Activated CD4-positive, alpha-beta T cell treated with anti-CD3 and anti-CD28 coated beads, Interleukin-2, amount 50 U/mL, for 48 hours (primary cell): ENCODE measurements around the gene MCRS1.
A peak's percentile ranks its signal among the peaks of the same experiment; 100 is the strongest.

Experiments used
- DNase-seq, 2 experiments: peaks; one replicate each; pipeline ENCODE4 v3.0.0-alpha.2; 2020

The MCRS1 gene

DNA sequence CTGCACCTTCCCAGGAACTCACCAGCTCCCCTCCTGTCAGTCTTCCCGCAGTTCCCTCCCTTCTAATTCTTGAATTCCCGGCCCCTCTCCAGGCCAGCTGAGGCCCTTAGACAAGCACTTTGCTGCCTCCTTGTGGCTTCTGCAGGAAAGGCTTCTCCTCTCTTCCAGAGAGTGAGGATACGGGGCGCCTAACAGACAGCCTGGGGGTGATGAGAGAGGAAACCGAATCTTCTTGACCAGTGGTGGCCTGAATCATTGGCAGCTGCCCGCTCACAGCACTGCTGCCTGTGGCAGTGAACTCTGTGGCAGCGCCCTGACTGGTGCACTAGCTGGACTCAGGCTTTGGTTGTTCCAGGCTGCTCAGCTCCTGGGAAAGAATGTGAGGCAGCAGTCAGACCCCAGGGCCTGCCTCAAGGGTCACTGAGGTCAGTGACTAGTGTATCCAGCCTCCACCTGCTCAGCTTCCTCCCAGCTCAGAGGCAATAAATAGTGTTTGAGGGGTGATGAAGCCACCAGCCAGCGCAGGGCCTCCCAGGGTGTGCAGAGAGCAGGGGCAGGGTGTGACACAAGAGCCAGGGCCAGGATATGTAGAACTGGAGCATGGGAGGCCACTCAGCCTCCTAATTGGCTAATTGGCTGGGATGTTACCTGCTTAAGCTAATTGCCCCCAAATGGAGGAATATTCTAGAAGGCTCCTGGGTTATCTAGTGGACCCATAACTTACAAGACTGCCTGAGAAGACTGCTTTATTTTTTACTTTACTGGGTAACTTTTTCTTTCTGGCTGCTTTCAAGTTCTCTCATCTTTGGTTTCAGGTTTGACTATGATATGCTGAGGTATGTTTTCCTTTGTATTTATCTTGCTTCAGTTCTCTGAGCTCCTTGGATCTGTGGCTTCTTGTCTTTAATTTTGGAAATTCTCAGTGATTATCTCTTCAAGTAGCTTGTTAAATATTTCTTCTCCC, 12.9 kb upstream of the MCRS1 start:
- peak; percentile 58 to 62 for DNase-seq

DNA sequence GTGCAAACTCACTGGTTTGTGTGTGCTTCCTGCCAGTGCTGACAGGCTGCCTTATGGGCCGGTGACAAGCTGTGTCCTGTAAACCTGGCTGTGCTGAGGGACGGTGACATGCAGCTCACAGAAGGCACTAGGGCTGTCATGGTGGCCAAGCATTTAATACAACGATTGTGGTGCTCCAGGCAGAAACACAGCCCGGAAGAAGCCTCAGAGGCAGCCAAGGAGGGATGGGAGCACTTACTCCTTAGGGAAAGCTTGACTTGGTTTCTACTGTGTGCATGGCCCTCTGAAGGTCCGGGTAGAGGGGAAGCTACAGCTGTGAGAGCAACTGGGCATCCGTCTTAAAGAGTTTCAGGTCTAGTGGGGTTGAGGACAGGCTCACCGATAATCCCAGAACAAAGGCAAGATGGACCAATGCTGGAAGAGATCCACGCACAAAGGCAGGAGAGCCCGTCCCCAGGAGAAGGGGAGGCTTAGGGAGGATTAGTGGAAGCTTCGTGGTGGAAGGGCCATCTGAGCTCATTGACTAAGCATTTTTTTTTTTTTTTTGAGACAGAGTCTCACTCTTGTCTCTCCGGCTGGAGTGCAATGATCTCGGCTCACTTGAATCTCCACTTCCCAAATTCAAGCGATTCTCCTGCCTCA, 10.7 kb upstream of the MCRS1 start:
- no peak for DNase-seq

DNA sequence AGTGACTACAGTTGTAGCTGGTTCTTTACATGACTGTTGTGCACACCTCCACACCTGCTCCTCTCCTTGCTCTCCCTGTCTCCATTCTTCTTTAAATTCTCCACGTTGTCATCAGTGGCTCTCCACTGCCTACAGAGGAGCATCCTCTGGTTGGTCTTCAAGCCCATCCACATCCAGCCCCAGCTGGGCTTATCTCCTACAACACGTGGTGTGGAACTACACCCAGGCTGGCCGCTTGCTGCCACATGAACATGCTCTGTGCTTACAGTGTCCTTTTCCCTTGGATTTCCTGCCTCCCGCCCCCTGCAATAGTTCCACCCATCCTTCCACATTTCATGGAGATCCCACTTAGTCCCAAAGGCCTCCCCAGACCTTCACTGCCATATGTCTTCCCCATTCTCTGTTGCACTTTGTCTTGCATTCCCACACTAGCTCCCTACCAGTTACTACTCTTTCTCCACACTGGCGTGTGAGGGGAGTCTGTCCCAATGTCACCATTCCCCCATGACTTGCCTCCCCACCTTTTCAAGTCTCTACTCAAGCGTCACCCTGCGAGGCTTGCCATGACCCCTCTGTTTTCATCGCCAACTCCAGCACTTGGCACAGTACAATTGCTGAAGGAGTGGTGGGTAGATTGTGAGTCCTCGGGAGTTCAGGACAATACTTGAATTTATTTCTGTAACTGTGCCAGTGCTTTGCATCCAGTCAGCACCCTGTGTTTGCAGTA, 9.8 kb upstream of the MCRS1 start:
- no peak for DNase-seq

DNA sequence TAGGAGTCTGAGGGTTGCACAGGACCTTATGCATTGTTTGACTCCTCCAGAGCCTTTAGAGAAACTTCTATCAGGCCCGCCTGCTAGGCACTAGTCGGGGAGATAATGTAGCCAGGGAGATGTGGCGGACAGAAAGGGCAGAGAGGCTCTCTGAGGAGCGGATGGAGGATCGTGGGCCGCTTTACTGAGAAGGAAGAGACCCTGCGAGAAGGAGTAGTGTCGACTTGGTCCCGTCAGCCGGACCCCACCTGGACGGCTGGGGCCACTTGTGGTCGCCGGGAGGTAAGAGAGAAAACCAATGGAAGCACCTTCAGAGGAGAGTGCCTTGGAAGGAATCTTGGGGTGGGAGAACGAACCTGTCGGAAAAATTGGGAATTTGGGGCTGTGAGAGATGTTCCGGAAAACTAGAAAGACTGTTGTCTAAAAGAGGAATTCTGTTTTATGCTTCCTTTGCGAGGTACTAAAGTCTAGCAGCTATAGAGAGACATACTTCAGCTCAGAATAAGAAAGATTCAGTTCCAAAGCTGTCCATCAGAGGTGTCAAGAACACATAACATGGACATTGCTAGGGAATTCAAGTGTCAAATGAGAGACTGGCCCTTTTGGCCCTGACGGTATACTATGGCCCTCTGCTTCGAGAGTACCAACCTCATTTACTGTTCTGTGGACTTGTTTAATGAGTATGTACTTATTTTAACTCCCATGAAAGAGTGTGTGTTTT, 660 bp upstream of the MCRS1 start:
- no peak for DNase-seq

DNA sequence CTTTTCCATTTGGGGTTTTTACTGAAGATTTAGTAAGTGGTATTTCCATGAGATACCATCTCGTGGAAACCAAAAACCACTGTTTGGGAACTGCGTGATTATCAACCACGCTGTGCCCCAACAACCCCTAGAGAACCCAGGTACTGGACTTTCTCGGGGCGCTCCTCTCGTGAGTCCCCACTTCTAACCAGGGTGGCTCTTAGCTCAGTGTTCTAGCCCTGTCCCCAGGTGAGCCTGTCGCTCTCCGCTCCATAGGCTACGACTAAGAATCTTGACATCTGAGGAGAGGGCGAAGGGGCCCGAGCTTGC, 686 bp downstream of the MCRS1 start:
- DNase-seq = no peak

DNA sequence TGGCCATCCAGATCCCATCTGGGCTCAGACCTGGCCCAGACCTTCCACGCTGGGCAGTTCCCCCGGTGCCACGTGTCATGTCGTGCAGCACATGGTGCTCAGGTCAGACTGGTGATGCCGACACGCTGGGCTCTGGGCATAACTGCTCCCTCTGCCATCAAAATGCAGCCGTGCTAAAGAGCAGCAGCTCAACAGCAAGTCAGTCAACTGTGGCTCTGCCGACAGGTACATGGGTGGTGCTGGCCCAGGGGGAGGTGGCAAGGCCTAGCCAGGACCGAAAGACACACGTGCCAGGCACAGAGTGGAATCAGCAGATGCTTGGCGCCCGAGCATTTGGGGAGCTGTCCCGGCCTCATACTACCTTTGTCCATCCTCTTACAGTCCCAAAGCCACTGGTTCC, 1.6 kb downstream of the MCRS1 start:
- no peak for DNase-seq

DNA sequence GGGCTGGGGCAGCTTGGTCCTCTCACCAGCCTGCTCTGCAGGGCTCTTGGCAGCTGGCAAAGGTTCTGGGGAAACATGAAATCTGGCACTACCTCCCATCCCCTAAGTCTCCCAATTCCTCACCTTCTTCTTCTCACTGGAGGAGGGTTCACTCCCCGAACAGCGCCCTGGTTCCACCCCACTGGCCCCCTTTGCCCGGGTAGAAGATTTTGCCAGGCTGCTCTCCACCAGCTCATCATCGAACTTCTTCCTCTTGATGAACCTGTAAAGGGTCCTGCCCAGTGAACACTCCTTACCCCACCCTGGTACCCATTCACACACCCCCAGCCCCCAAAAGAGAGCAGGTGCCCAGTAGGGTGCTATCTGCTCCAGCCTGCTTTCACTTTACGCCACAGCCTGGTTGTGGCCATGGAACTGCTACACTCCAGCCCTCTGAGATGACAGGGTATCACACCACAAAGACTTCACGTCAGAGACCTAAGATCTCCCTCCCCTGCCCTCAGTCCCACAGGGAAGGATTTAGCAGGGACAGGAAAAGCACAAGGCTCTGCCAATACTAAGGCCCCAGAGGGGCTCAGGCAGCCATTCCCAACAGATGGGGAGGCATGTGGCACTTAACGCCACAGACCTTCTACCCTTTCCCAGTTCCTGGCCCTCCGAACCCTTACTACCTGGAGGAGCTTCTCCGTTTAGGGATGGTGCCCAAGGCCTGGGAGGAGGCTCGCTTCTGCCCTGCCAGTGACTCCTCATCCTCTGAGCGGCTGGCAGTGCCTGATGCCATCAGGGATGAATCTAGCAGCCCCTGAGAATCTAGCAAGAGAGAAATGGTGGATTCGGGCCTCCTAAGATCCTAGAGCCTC, 2.3 kb downstream of the MCRS1 start:
- no peak for DNase-seq

DNA sequence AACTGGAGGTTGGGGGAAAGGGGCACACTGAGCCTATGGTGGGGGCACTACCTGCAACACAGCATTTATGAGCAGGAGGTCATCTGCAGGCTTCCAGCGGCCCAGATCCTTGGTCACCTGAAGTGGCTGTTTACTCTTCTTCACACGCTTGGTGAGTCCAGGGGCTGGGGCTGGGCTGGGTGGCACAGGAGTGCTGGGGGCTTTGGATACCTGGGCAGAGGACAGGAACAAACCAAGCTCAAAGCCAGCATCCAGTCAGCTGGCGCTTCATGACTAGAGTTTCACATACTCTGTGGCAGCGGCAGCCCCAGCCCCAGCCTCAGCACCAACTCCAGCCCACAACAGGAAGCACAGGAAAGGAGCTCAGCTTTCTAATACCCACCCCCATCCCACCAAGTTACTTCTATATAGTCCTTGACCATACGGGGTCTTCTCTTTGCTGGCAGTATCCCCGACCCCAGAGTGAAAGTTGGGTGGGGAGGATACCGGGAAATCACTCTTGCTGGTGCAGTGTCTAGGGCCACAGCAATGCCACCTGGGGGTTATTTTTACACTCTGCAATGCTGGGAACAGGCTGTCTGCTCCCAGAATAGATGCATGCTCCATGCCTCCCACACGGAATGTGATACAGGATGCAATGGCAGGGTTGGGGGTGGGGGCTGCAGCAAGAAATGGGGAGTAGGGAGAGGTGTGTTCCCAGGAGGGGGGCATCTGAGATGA, 3.1 kb downstream of the MCRS1 start:
- DNase-seq = no peak

DNA sequence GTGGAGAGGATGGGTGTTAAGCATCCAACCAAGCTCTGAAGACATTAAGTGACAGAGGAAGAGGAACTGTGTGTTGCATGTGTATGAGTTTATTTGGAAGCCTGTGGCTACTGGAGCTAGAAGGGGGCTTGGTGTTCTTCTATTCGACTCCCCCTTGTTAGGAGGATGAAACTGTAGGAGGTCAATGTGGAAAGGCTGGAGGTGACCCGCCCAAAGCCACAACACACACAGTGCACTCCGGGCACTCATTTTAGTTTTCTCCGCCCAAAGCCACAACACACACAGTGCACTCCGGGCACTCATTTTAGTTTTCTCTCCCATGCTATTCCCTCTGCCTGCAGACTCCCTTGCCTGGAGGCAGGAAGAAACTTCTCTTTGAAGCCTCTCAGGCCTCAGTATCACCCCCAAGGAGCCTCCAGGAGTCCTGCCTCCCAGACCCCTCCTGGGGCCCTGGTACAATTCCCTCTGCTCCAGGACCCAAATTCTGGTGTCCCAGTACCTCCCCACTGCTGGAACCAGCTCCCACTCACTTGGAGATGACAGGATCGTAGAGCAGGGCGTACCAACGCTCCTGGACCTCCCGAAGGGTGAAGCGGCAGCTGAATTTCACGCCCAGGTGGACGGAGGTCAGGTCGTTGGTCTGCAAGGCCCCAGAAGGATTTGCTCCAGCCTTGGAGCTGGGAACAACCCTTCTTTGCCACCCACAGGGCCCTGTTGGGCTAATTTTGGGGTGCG, 3.8 kb downstream of the MCRS1 start:
- DNase-seq = no peak

DNA sequence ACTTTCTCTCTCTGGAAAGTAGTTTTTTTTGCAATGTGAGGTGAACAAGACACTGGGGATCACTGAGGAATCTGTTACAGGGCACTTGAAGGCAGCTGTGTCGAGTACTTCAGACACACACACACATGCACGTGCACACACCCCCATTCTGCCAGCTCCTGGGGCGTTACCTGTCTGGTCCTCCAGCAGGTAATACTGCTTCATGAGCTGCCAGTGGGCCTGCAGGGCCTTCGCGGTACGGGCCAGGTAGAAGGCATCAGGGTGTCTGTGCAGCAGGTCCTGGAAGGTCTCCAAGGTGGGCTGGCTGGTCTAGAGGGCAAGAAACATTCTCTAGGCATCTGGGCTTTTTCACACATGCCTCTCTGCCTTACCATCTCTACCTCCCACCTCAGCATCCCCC, 5.1 kb downstream of the MCRS1 start:
- DNase-seq = no peak

DNA sequence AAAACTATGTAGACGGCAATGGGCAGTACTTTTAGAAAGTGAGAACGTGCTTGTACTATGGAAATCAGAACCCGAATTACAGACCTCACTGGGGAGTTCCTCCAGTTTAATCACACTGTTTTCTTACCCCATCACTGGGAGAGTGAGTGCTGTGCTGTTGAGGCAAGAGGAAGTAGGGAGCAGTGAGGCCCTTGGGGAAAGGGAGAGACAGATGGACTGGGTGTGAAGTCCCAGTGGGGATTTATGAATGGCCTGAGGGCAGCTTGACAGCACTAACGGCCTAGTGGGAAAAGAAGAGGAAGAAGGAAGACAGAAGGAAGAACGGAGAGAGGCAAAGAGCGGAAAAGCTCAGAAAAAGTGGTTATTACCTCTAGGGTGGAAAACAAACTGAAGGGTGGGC, 5.7 kb downstream of the MCRS1 start:
- no peak for DNase-seq

DNA sequence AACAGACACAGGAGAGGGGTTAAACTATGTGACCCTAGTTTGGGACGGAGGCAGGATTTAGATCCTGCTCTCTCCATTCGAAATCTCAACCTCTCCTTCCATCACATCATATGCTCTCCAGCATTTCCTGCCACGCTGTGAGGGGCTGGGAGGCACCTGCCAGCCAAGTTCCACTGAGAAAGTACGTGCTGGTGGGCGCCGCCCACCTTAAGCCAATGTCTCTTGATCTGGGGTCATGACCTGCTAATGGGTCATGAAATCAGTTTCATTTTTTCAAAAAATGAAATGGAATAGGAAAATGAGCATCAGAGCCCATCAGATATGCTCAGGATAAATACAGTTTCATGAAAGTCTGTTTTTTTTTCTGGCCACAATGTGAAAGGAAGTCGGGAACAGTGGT, 7.2 kb downstream of the MCRS1 start:
- DNase-seq = no peak

DNA sequence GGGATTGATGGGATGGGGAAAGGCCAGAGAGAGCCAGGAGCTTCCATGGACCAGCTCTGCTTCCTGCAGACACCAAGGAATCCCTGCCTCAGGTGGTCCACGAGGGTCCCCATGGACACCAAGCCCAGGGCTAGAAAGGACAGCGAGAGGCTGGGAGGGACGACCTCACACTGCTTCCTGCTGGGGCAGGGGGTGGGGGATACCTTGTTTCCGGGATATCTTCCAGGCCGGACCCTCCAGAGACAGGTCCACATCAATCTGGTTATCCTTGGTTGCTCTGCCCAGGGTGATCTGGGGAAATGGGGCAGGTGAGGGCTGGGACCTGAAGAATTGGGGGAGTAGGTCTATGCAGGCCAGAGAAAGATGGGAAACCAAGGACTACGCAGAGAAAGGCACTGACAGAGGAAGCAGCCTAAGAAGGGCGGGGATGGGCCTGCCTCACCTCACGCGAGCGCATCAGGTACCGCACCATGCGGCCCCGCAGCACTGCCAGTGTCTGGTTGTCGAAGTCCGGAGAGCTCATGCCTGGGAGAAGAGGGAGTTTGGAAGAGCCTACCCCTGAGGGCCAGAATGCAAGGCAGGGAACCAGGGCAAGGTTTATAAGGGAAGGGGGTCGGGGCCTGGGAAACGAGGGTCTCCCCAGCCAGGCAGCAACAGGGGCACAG, 8.8 kb downstream of the MCRS1 start:
- DNase-seq = no peak

DNA sequence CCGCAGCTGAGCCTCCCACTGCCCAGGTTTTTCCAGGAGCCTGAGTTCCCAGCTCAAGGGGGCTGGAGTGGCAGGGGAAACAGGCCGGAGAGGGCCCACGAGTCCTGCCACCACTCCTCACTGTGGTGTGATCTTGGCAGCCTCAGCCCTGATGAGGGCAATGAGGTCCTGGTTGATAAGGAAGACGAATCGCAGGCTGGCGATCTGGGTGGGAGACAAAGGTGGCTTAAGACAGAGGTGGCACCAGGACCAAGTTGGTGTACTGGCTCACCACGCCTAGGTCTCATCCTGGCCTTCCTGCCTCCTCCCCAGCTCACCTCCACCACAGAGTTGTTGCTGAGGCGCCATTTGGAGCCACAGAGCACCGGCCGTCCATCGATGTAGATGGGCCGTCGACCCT, 9.4 kb downstream of the MCRS1 start:
- DNase-seq = no peak

DNA sequence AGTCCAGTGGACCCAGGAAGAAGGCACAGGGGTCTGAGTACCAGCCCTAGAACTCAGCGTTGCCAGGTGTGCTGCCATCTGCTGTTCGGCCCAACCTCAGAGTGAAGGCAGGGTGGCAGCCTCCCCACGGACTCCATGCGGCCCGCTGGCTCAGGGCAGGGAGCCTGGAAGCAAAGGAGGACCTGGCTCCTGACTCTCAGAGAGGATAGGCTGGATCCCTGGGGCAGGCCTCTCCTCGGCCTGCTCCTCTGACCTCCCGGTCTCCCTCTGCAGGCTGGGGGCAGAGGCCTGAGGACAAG, 10.1 kb downstream of the MCRS1 start:
- no peak for DNase-seq

DNA sequence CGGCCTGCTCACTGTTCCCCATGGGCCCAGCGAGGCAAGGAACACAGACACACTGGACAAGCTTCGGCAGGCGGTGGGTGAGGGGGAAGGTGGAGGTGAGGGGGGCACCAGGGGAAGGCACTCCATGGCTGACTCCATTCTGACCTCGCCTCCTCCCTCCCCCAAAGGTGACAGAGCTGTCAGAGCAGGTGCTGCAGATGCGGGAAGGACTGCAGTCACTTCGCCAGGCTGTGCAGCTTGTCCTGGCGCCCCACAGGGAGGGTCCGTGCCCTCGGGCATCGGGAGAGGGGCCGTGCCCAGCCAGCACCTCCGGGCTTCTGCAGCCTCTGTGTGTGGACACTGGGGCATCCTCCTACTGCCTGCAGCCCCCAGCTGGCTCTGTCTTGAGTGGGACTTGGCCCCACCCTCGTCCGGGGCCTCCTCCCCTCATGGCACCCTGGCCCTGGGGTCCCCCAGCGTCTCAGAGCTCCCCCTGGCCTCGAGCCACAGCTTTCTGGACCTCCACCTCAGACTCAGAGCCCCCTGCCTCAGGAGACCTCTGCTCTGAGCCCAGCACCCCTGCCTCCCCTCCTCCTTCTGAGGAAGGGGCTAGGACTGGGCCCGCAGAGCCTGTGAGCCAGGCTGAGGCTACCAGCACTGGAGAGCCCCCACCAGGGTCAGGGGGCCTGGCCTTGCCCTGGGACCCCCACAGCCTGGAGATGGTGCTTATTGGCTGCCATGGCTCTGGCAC, 10.6 kb downstream of the MCRS1 start:
- DNase-seq = no peak

DNA sequence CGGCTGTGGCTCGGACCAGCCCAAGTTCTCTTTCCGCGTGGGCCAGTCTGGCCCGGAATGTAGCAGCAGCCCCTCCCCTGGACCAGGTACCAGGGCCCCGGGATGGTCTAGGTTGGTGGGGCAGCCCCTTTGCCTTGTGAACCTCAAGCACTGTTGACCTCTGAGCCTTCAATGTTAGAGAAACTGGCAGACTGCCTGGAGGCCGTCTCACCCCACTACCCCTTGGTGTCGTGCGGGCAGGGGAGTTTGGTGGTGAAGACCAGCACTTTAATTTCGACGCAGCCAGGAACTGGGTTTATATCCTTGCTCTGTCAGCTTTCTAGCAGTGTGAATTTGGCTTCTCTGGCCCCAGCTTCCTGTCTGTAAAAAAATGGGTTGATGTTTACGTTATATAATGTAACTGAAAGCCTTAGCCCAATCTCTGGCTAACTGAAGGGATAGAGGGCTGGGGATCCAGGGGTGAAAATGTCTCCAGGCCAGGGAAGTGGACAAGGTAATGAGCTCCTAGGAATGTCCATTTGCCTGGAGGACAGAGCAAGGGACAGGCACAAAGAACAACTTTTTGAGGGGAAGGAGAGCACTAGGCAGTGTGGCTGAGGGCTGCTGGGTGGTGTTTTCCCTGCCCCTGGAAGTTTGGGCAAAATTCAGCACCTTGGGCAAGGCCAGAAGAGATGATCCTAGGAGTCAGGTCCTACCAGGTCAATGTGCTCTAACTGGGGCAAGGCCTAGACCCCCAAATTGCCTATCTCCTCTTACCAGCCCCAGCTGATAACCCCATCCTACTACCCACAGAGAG, 11.4 kb downstream of the MCRS1 start:
- no peak for DNase-seq

DNA sequence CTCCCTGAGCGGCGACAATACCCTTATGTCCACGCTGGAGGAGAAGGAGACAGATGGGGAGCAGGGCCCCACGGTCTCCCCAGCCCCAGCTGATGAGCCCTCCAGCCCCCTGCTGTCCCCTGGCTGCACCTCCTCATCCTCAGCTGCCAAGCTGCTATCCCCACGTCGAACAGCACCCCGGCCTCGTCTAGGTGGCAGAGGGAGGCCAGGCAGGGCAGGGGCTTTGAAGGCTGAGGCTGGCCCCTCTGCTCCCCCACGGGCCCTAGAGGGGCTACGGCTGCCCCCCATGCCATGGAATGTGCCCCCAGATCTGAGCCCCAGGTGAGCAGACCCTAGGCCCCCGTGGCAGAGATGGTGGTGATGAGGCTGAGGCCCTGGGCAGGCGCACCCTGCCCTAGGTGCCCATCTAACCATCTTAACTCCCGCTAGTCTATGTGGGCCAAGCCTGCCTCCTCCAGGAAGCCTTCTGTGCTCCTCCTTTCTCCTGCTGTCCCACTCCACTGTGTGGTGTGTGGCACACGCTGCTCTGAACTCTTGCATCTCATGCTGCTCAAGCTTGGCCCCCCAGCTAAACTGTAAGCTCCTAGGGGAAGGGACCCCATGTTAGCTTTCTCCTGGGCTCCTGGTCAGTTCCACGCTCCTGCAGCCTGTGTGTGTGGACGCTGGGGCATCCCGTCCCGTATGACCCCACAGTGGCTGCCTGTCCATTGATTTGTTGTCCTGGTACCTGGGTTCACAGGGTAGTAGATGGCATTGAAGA, 12.1 kb downstream of the MCRS1 start:
- no peak for DNase-seq
